Activated B cell treated with CpG ODN at 0.5 μM for 24 hours (primary cell): Measurements from ENCODE around the gene TRMT2A. TPM values are rescaled to one million over a fixed set of nuclear protein-coding genes. Genes with fewer than 3 reads are reported as not detected.
"Not testable (repeated sequence)": the region's sequence is repeated elsewhere in the genome, so short reads cannot be mapped to it uniquely, and the experiment has no call there.

ENCODE experiments used
- ATAC-seq: fragments of 200-7000 bp; cut with Tn5 transposase; one replicate; pipeline ENCODE4 v1.10.0; 2021; ENCODE audit warnings: low read depth, mild to moderate bottlenecking, moderate library complexity
- CTCF ChIA-PET: fragments of 350-600 bp; sonication (Branson Sonifier 250); formaldehyde crosslinking; loops from one replicate; lab custom pipeline; 2021; ENCODE audit warnings: antibody characterized with exemption; lab: Charles Lee
- POLR2A ChIA-PET: fragments of 350-600 bp; sonication (Branson Sonifier 250); formaldehyde crosslinking; loops from one replicate; lab custom pipeline; 2021; ENCODE audit warnings: antibody characterized with exemption; lab: Charles Lee
- DNase-seq: peaks from one replicate; pipeline ENCODE4 v3.0.0; 2022
- H3K27ac Mint-ChIP-seq: one replicate; pipeline ENCODE4 v1.8.0; 2020; ENCODE audit warnings: mixed read lengths
- H3K27me3 Mint-ChIP-seq: one replicate; pipeline ENCODE4 v1.8.0; 2021; ENCODE audit warnings: mixed read lengths
- H3K36me3 Mint-ChIP-seq: one replicate; pipeline ENCODE4 v1.8.0; 2021; ENCODE audit warnings: low read depth, mixed read lengths
- H3K4me1 Mint-ChIP-seq: one replicate; pipeline ENCODE4 v1.8.0; 2021; ENCODE audit warnings: mixed read lengths
- H3K4me3 Mint-ChIP-seq: one replicate; pipeline ENCODE4 v1.8.0; 2020; ENCODE audit warnings: mild to moderate bottlenecking, mixed read lengths
- H3K9me3 Mint-ChIP-seq: one replicate; pipeline ENCODE4 v1.8.0; 2020; ENCODE audit warnings: mixed read lengths
- CTCF ChIP-seq: fragments of 200-600 bp; IDR thresholded peaks from one replicate; pipeline ENCODE4 v1.8.0; 2022; ENCODE audit warnings: antibody characterized with exemption, mild to moderate bottlenecking
- intact Hi-C: fragments of 100-400 bp; cut with micrococcal nuclease; formaldehyde crosslinking; loops from one replicate; pipeline ENCODE4 v1.15.1; 2024
- total RNA-seq: library from RNA; stranded (reverse); gene quantifications from 2 replicates; pipeline ENCODE4 v1.2.3, GENCODE V29; 2022

The TRMT2A gene
- total RNA-seq, 1 donor from 2014 or later, result 91.7 TPM

GRCh38 chr22:20160041-20160440 lies 43.0 kb upstream of the TRMT2A start:
- ChIA-PET CTCF (interaction anchor here (1.2 kb wide), 1 partner anchor 110 kb away, joined by 3 read pairs; no protein-coding TSS in a partner anchor), POLR2A (no interaction called here)
- ATAC-seq (no peak), DNase-seq (no peak)
- Mint-ChIP-seq H3K27me3 (peaks cover 16% of the 10 kb centered on the region), H3K36me3 (no peaks in the 10 kb centered on the region), H3K4me1 (no peaks in the 10 kb centered on the region), H3K9me3 (no peaks in the 10 kb centered on the region), H3K27ac (no peak overlapping the region), H3K4me3 (no peak overlapping the region)
- intact Hi-C loops, result no loop called here
- no peak for TF ChIP-seq CTCF

GRCh38 chr22:20159531-20159930 lies 42.5 kb upstream of the TRMT2A start:
- H3K27me3 Mint-ChIP-seq, result peaks cover 16% of the 10 kb centered on the region
- H3K27ac Mint-ChIP-seq, DNase-seq, H3K4me3 Mint-ChIP-seq, H3K9me3 Mint-ChIP-seq, intact Hi-C loops, H3K4me1 Mint-ChIP-seq, ATAC-seq, H3K36me3 Mint-ChIP-seq, POLR2A ChIA-PET: not testable (repeated sequence)
- CTCF ChIA-PET, result interaction anchor here (1.2 kb wide), 1 partner anchor 110 kb away, joined by 3 read pairs; no protein-coding TSS in a partner anchor

- Mint-ChIP-seq H3K4me3 (no peak overlapping the region), H3K36me3 (no peaks in the 10 kb centered on the region), H3K9me3 (no peaks in the 10 kb centered on the region), H3K27ac (no peak overlapping the region), H3K27me3 (peaks cover 16% of the 10 kb centered on the region), H3K4me1 (no peaks in the 10 kb centered on the region)
- no peak for DNase-seq
- ChIA-PET POLR2A (no interaction called here), CTCF (interaction anchor here (1.2 kb wide), 1 partner anchor 111 kb away, joined by 3 read pairs; no protein-coding TSS in a partner anchor)
- ATAC-seq, result no peak
- no peak for TF ChIP-seq CTCF
- intact Hi-C loops, result no loop called here
These were observed 42.0 kb upstream of the TRMT2A start for GRCh38 chr22:20159076-20159475.

GRCh38 chr22:20158391-20159036 lies 41.5 kb upstream of the TRMT2A start:
- Mint-ChIP-seq H3K36me3 (no peaks in the 10 kb centered on the region), H3K27me3 (peaks cover 16% of the 10 kb centered on the region), H3K27ac (no peak overlapping the region), H3K9me3 (no peaks in the 10 kb centered on the region), H3K4me3 (no peak overlapping the region), H3K4me1 (no peaks in the 10 kb centered on the region)
- CTCF ChIA-PET, result no interaction called here
- intact Hi-C loops, result no loop called here
- POLR2A ChIA-PET, result no interaction called here
- ATAC-seq (no peak), DNase-seq (no peak)
- no peak for TF ChIP-seq CTCF

- CTCF ChIA-PET, result interaction anchor here (0.9 to 1.7 kb wide), 11 partner anchors 14 to 299 kb away, joined by 3 to 18 read pairs (median 4); no protein-coding TSS in a partner anchor
- DNase-seq (no peak), ATAC-seq (no peak)
- intact Hi-C loops, result loop anchor here (1.0 kb wide), 3 partner anchors 81 to 299 kb away; partner anchors contain the start of gene RTN4R
- peaks cover 16% of the 10 kb centered on the region for H3K27me3 Mint-ChIP-seq
- POLR2A ChIA-PET, result interaction anchor here (0.6 kb wide), 1 partner anchor 1065 kb away, joined by 9 read pairs; no protein-coding TSS in a partner anchor
- no peak for TF ChIP-seq CTCF
- no peaks in the 10 kb centered on the region for H3K36me3 Mint-ChIP-seq
- no peaks in the 10 kb centered on the region for H3K9me3 Mint-ChIP-seq
- H3K4me3 Mint-ChIP-seq, result no peak overlapping the region
- H3K4me1 Mint-ChIP-seq, result no peaks in the 10 kb centered on the region
- no peak overlapping the region for H3K27ac Mint-ChIP-seq
These were observed 40.6 kb upstream of the TRMT2A start for GRCh38 chr22:20157430-20158183.
